HepG2 (cell line): ENCODE results near the gene LRP5. TPM values are rescaled to one million over a fixed set of nuclear protein-coding genes. Genes with fewer than 3 reads are reported as not detected.
A peak's percentile ranks its signal among the peaks of the same experiment; 100 is the strongest.

Experiments
- ATAC-seq: fragments of 200-7000 bp; cut with Tn5 transposase; 3 replicates; pipeline ENCODE4 v1.9.1; 2020; ENCODE audit warnings: mild to moderate bottlenecking, moderate library complexity
- BruUV-seq: library from RNA; stranded (reverse); fragments of 400-500 nt; replicated peaks from 2 replicates; lab custom pipeline; 2021; lab: Mats Ljungman, UMichigan
- CTCF ChIA-PET: fragments of 300-600 bp; formaldehyde crosslinking; extraction: SDS; loops from one replicate; lab custom pipeline; 2021; ENCODE audit warnings: low total read pairs, inconsistent platforms, low intra/inter-chr PET ratio; lab: Yijun Ruan, JAX
- POLR2A ChIA-PET: fragments of 350-600 bp; sonication (Branson Sonifier 250); formaldehyde crosslinking; loops from one replicate; lab custom pipeline; 2020; ENCODE audit warnings: antibody characterized with exemption, inconsistent platforms; lab: Yijun Ruan, JAX
- DNase-seq: peaks from one replicate; pipeline ENCODE4 v3.0.0-alpha.2; 2015; ENCODE audit warnings: low spot score
- FAIRE-seq: peaks from 3 replicates; lab custom pipeline; 2011; peaks lifted over from hg19 to GRCh38; lab: Jason Lieb, UNC
- H2AFZ ChIP-seq: one replicate; pipeline ENCODE4 v1.6.1; 2011; ENCODE audit warnings: low read length, inconsistent platforms
- H3K27ac ChIP-seq: fragments of 300-600 bp; 3 replicates; pipeline ENCODE4 v1.8.0; 2011; ENCODE audit warnings: mixed run types, mild to moderate bottlenecking, mixed read lengths, low read length, inconsistent platforms; ENCODE audit not compliant: insufficient read depth; ENCODE audit errors: extremely low read length
- H3K27me3 ChIP-seq, 2 experiments: fragments of 200-600 bp in 1 of 2; 2 replicates in 1 of 2; 3 replicates in 1 of 2; pipeline versions ENCODE4 v1.6.0 to v1.8.0; 2011; ENCODE audit warnings: low read length in 2 of 2, mild to moderate bottlenecking in 2 of 2, moderate library complexity in 2 of 2, inconsistent platforms in 1 of 2; ENCODE audit not compliant: insufficient read depth in 2 of 2, control insufficient read depth in 1 of 2
- H3K36me3 ChIP-seq, 2 experiments: fragments of 200-600 bp in 1 of 2; replicated peaks in 1 of 2; 2 replicates in 1 of 2; 3 replicates in 1 of 2; pipeline versions ENCODE4 v1.5.1 to v1.8.0; 2011; ENCODE audit warnings: low read length in 2 of 2, inconsistent platforms in 1 of 2; ENCODE audit not compliant: insufficient read depth in 2 of 2, control insufficient read depth in 1 of 2
- H3K4me1 ChIP-seq: 2 replicates; pipeline ENCODE4 v1.5.1; 2012; ENCODE audit warnings: low read length, inconsistent platforms; ENCODE audit not compliant: insufficient read depth
- H3K4me2 ChIP-seq: 2 replicates; pipeline ENCODE4 v1.6.0; 2011; ENCODE audit warnings: low read depth, low read length, inconsistent platforms
- H3K4me3 ChIP-seq, 3 experiments: fragments of 200-600 bp in 1 of 3; sonication (generic), shearing (Covaris generic) in 1 of 3; replicated peaks in 1 of 3; 2 replicates each; pipeline ENCODE4 v1.5.1; 2011 to 2016; ENCODE audit warnings: low read length in 3 of 3, inconsistent platforms in 2 of 3, low read depth in 2 of 3, mild to moderate bottlenecking in 2 of 3, control low read depth in 1 of 3, mixed read lengths in 1 of 3; ENCODE audit not compliant: insufficient read depth in 1 of 3
- H3K79me2 ChIP-seq: one replicate; pipeline ENCODE4 v1.6.1; 2011; ENCODE audit warnings: low read length, inconsistent platforms; ENCODE audit not compliant: insufficient read depth
- H3K9ac ChIP-seq: 2 replicates; pipeline ENCODE4 v1.6.0; 2011; ENCODE audit warnings: mild to moderate bottlenecking, low read depth, low read length, inconsistent platforms; ENCODE audit not compliant: insufficient read depth
- H3K9me3 ChIP-seq: 2 replicates; pipeline ENCODE4 v1.5.1; 2012; ENCODE audit warnings: mild to moderate bottlenecking, low read length
- H4K20me1 ChIP-seq: 2 replicates; pipeline ENCODE4 v1.6.0; 2011; ENCODE audit warnings: inconsistent platforms, mild to moderate bottlenecking, low read length, moderate library complexity; ENCODE audit not compliant: insufficient read depth
- GMEB1 ChIP-seq: sonication (generic); formaldehyde crosslinking; IDR thresholded peaks from 2 replicates; pipeline ENCODE4 v1.5.1; 2020; ENCODE audit warnings: missing genetic modification reagents, mild to moderate bottlenecking, borderline replicate concordance
- HNRNPL ChIP-seq: fragments of 200-400 bp; formaldehyde crosslinking; IDR thresholded peaks from 2 replicates; pipeline ENCODE4 v1.6.1; 2017; ENCODE audit warnings: mild to moderate bottlenecking, low read depth, low read length
- MXD4 ChIP-seq: IDR thresholded peaks from 2 replicates; pipeline ENCODE4 v1.6.1; 2016; ENCODE audit warnings: mild to moderate bottlenecking, missing biosample characterization, missing genetic modification reagents
- ONECUT2 ChIP-seq: sonication (generic); formaldehyde crosslinking; IDR thresholded peaks from 2 replicates; pipeline ENCODE4 v1.4.0; 2020; ENCODE audit warnings: missing genetic modification reagents
- TCF7L2 ChIP-seq: IDR thresholded peaks from 2 replicates; pipeline ENCODE4 v1.6.1; 2011; ENCODE audit warnings: mild to moderate bottlenecking, low read depth, low read length, moderate library complexity
- ZC3H13 ChIP-seq: sonication (generic); formaldehyde crosslinking; IDR thresholded peaks from 2 replicates; pipeline ENCODE4 v1.8.1; 2023; ENCODE audit warnings: mild to moderate bottlenecking, missing genetic modification reagents, moderate library complexity
- ZNF138 ChIP-seq: sonication (generic); formaldehyde crosslinking; IDR thresholded peaks from 2 replicates; pipeline ENCODE4 v1.5.0; 2020; ENCODE audit warnings: mild to moderate bottlenecking, low read depth, missing genetic modification reagents
- ZNF432 ChIP-seq: sonication (generic); formaldehyde crosslinking; IDR thresholded peaks from 2 replicates; pipeline ENCODE4 v1.5.0; 2020; ENCODE audit warnings: missing genetic modification reagents, mild to moderate bottlenecking, borderline replicate concordance
- ZSCAN22 ChIP-seq: sonication (generic); formaldehyde crosslinking; IDR thresholded peaks from 2 replicates; pipeline ENCODE4 v1.4.0; 2020; ENCODE audit warnings: mild to moderate bottlenecking, missing genetic modification reagents
- WGBS: methylation state at CpG from one replicate; pipeline ENCODE4 v1.1.6; 2017; ENCODE audit warnings: low lambda C conversion rate; 5-methylcytosine and 5-hydroxymethylcytosine counted together
- in situ Hi-C: cut with HindIII; loops from 2 replicates; pipeline ENCODE4 v1.10.0; 2017; ENCODE audit warnings: low pct_unique_long_range_greater_than_20kb; ENCODE audit not compliant: extremely low pct_ligation_motif_present
- intact Hi-C: fragments of 100-400 bp; cut with micrococcal nuclease; formaldehyde crosslinking; loops from one replicate; pipeline ENCODE4 v1.10.0; 2022; ENCODE audit not compliant: unreplicated experiment
- polyA plus RNA-seq, 8 experiments: library from polyadenylated mRNA; depleted of rRNA in 3 of 8; stranded (reverse) in 7 of 8; unstranded in 1 of 8; fragments of >200 nt; fragmentation: Illumina TruSeq in 4 of 8; extraction: Trizol in 4 of 8; gene quantifications; 2 replicates each; pipeline versions ENCODE4 v1.2.1 to v1.2.3, GENCODE V29; 2011 to 2016; ENCODE audit warnings: low read depth in 4 of 8, missing spikeins in 1 of 8, mixed read lengths in 1 of 8; ENCODE audit not compliant: insufficient read depth in 1 of 8
- total RNA-seq, 5 experiments: library from RNA; depleted of rRNA; stranded (reverse); fragments of >200 nt; fragmentation: Illumina TruSeq; extraction: Trizol; gene quantifications; 2 replicates each; pipeline ENCODE4 v1.2.3, GENCODE V29; 2016; ENCODE audit warnings: low read depth in 1 of 5
- TF ChIP-seq, protein P1 (sequence below): sonication (generic); formaldehyde crosslinking; IDR thresholded peaks from 2 replicates; pipeline ENCODE4 v1.8.0; 2022; ENCODE audit warnings: missing genetic modification reagents, mild to moderate bottlenecking, borderline replicate concordance

The LRP5 gene
- total and polyA plus RNA-seq, 2 of the 13 experiments (the other 11 are each of a cell fraction or from before 2014, with no cell fraction given): 40.4 to 64.0 TPM

GRCh38 chr11:68454767-68455166, 142.4 kb downstream of the LRP5 start (continued):
- TF ChIP-seq GMEB1 (CRISPR knock-in tag) (no peak), TCF7L2 (no peak)

GRCh38 chr11:68455485-68455884, 143.1 kb downstream of the LRP5 start:
- Histone ChIP-seq H3K4me2 (peak overlapping the region; percentile 63), H3K9me3 (no peaks in the 10 kb centered on the region), H3K9ac (peak overlapping the region; percentile 28), H4K20me1 (no peaks in the 10 kb centered on the region), H3K4me1 (peaks cover 53% of the 10 kb centered on the region), H3K27me3 (no peaks in the 10 kb centered on the region), H3K36me3 (no peaks in the 10 kb centered on the region), H3K4me3 (peak overlapping the region; percentile 3 to 43 (median 13); a peak in 5 of 6 replicates), H3K27ac (peak overlapping the region; percentile 43), H3K79me2 (no peaks in the 10 kb centered on the region), H2AFZ (no peak overlapping the region)
- no TSS peak for BruUV-seq
- ChIA-PET POLR2A (interaction anchor here (1.2 to 1.3 kb wide), 2 partner anchors 141 to 183 kb away, joined by 3 to 8 read pairs; partner anchors contain the start of gene C11orf24), CTCF (no interaction called here)
- intact Hi-C loops (no loop called here), in situ Hi-C loops (no loop called here)
- no peak for DNase-seq
- 0% methylated on average over 3 of the region's 8 CpGs for WGBS
- TF ChIP-seq HNRNPL (0 out of 2 replicates have a peak, but pooled peaks have one; percentile 23), MXD4 (CRISPR knock-in tag) (no peak), ZC3H13 (no peak), ONECUT2 (no peak), TCF7L2 (no peak), ZNF432 (CRISPR knock-in tag) (no peak), ZNF138 (CRISPR knock-in tag) (no peak), ZSCAN22 (CRISPR knock-in tag) (no peak)
- TF ChIP-seq, protein P1, sequence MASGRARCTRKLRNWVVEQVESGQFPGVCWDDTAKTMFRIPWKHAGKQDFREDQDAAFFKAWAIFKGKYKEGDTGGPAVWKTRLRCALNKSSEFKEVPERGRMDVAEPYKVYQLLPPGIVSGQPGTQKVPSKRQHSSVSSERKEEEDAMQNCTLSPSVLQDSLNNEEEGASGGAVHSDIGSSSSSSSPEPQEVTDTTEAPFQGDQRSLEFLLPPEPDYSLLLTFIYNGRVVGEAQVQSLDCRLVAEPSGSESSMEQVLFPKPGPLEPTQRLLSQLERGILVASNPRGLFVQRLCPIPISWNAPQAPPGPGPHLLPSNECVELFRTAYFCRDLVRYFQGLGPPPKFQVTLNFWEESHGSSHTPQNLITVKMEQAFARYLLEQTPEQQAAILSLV (CRISPR knock-in tag): 0 out of 2 replicates have a peak, but pooled peaks have one; percentile 10
- FAIRE-seq: no peak
- ATAC-seq: peak; percentile 4
